ENCODE results near the gene MRGPRF. TPM values are rescaled to one million over a fixed set of nuclear protein-coding genes. Genes with fewer than 3 reads are reported as not detected.
A peak's percentile ranks its signal among the peaks of the same experiment; 100 is the strongest.

MRGPRF gene
- total and polyA plus RNA-seq, 2 of the 8 experiments (the other 6 are each of a cell fraction or from before 2014, with no cell fraction given), result 7.5 to 11.0 TPM

DNA sequence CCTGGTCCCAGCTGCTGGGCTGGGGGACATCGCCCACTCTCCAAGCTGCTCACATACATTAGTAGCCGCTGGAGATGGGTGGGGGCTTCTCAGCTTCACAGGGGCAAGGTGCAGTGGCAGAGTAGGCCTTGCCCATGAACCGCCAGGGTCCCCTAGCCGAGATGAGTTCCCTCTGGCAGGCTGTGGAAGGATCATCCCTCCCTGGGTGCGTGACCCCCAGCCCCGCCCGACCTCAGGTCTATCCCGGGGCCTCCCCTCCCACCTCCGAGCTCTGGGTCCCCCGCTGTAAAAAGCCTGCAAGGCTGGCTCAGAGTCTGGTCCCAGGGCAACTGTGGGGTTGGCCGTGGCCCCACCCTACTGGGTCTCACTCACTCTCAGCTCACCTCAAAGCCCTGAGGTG, 20.4 kb upstream of the MRGPRF start:
- Histone ChIP-seq H3K36me3 (ENCODE audit: control insufficient read depth in 2 of 4, insufficient read depth in 4 of 4, low read length in 3 of 4) (no peaks in the 10 kb centered on the region), H4K20me1 (replicated peaks in 1 of 2; ENCODE audit: control insufficient read depth in 1 of 2, insufficient read depth in 2 of 2, low read length in 2 of 2) (no peaks in the 10 kb centered on the region), H3K4me1 (replicated peaks in 1 of 4; ENCODE audit: control insufficient read depth in 3 of 4, insufficient read depth in 4 of 4, low read length in 3 of 4) (peaks cover 0 to 9% (median 3%) of the 10 kb centered on the region in 4 experiments; a peak in 4 of 7 replicates), H3K9me3 (ENCODE audit: insufficient read depth in 2 of 2, low read depth in 1 of 2, low read length in 1 of 2) (no peaks in the 10 kb centered on the region), H3K27ac (ENCODE audit: low read depth, low read length) (no peak overlapping the region), H3K18ac (ENCODE audit: extremely low read depth, low read length) (no peak overlapping the region), H2BK15ac (ENCODE audit: low read length) (no peak overlapping the region), H2BK12ac (ENCODE audit: low read depth, low read length) (0 out of 2 replicates have a peak overlapping the region, but pooled peaks have one; percentile 27), H2BK5ac (ENCODE audit: low read depth, low read length) (no peak overlapping the region), H2BK120ac (replicated peaks; ENCODE audit: low read depth, low read length) (no peak overlapping the region), H2AFZ (ENCODE audit: low read length) (no peak overlapping the region), H3K4ac (replicated peaks; ENCODE audit: insufficient read length, low read depth, low read length) (no peak overlapping the region), H3K56ac (replicated peaks; ENCODE audit: insufficient read length, low read depth, low read length) (no peak overlapping the region), H3K79me2 (ENCODE audit: control insufficient read depth in 1 of 2, insufficient read depth in 2 of 2, low read length in 2 of 2) (no peaks in the 10 kb centered on the region), H3K4me2 (ENCODE audit: insufficient read depth in 1 of 2, low read depth in 2 of 2, low read length in 2 of 2) (no peak overlapping the region), H4K5ac (ENCODE audit: insufficient read length, low read depth, low read length) (no peak overlapping the region), H4K91ac (replicated peaks; ENCODE audit: insufficient read length, low read length) (no peak overlapping the region), H3K79me1 (ENCODE audit: low read depth, low read length) (no peaks in the 10 kb centered on the region), H3K23me2 (ENCODE audit: low read depth, low read length) (no peaks in the 10 kb centered on the region), H2BK20ac (ENCODE audit: low read length) (no peak overlapping the region), H3K23ac (ENCODE audit: insufficient read length) (no peak overlapping the region), H3K4me3 (ENCODE audit: extremely low read depth in 1 of 4, insufficient read depth in 2 of 4, low read depth in 3 of 4, low read length in 4 of 4) (no peak overlapping the region), H2AK5ac (ENCODE audit: low read depth, low read length) (no peak overlapping the region), H3K9ac (replicated peaks in 1 of 4; ENCODE audit: extremely low read depth in 1 of 4, low read depth in 3 of 4, low read length in 3 of 4) (no peak overlapping the region), H4K8ac (ENCODE audit: extremely low read depth, insufficient read depth, low read length) (0 out of 2 replicates have a peak overlapping the region, but pooled peaks have one; percentile 48), H3K14ac (ENCODE audit: insufficient read length) (no peak overlapping the region), H3K27me3 (replicated peaks in 1 of 4; ENCODE audit: control insufficient read depth in 3 of 4, extremely low read depth in 1 of 4, insufficient read depth in 3 of 4, low read length in 3 of 4) (no peaks in the 10 kb centered on the region)
- 96% methylated on average over 9 of the region's 11 CpGs; no CpG with 5 or more reads in 1 of the 2 experiments for WGBS, 2 experiments (ENCODE audit: extremely low coverage in 1 of 2, insufficient coverage in 1 of 2, insufficient read length in 1 of 2, insufficient replicate concordance in 2 of 2, low coverage in 1 of 2, low lambda C conversion rate in 2 of 2, missing lambda C conversion rate in 1 of 2)
- ChIA-PET CTCF (ENCODE audit: partially characterized antibody) (interaction anchor here (0.9 to 4.2 kb wide), 8 partner anchors 10 to 235 kb away, joined by 3 to 25 read pairs (median 4); partner anchors contain the start of gene MRGPRF), POLR2A (ENCODE audit: partially characterized antibody) (interaction anchor here (1.5 kb wide), 1 partner anchor 156 kb away, joined by 3 read pairs; no protein-coding TSS in a partner anchor)
- FAIRE-seq (no peak), DNase-seq (ENCODE audit: low read depth in 1 of 2, low spot score in 2 of 2) (no peak)
- TF ChIP-seq CHD2 (IDR thresholded peaks at IDR 0.05; ENCODE audit: low read length) (no peak), TAF7 (optimal IDR thresholded peaks at IDR 0.05; ENCODE audit: borderline replicate concordance, low read depth, low read length) (no peak), ZNF274 (IDR thresholded peaks at IDR 0.05; ENCODE audit: borderline replicate concordance, extremely low read depth, low read length) (no peak), SP1 (IDR thresholded peaks at IDR 0.05; ENCODE audit: low read depth, low read length) (no peak), POLR2AphosphoS5 (IDR thresholded peaks at IDR 0.05; ENCODE audit: low read depth, low read length) (no peak), NANOG (IDR thresholded peaks at IDR 0.05; ENCODE audit: insufficient read depth, low read depth, low read length, poor library complexity, severe bottlenecking) (no peak)
- TF ChIP-seq, protein P1, sequence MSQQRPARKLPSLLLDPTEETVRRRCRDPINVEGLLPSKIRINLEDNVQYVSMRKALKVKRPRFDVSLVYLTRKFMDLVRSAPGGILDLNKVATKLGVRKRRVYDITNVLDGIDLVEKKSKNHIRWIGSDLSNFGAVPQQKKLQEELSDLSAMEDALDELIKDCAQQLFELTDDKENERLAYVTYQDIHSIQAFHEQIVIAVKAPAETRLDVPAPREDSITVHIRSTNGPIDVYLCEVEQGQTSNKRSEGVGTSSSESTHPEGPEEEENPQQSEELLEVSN (IDR thresholded peaks at IDR 0.05), result no peak

Measured in H1 (cell line).